ENCODE results near the gene C2CD4D. TPM values are rescaled to one million over a fixed set of nuclear protein-coding genes. Genes with fewer than 3 reads are reported as not detected.

Gene C2CD4D
- total RNA-seq, 1 experiment from 2014 or later = 0.79 TPM

DNA sequence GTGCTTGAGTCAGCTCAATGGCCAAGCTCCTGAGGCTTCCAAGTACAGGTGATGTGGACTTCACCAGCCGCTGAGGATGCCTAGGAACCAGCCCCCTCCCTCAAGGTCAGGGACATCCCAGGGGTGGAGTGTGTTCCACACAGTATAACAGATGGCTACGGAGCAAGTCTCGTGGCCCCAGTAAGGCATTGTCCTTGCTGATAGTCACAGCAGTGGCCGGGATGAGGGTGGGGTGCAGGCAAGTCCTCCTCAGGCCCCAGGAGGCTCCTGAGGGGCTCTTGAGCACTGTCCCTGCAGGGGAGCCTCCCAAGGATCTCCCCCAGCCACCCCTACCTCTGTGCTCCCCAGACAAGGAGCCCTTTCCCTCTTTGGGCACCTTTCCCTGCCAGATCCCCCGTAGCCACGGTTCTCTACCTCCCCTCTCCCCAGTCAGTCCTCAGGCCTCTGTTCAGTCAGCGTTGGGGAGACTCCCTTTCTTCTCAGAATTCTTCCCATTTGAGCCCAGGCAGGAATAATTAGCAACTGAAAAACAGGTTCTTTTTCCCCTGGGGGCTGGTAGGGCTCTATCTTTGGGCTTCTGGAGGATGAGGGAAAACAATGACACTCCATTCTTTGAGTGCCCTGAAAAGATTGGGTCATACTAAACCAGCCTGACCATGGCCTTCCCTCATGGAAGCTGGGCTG lies 21.0 kb upstream of the C2CD4D start:
- Mint-ChIP-seq H3K4me3 (peak overlapping the region in 1 of 2 experiments; percentile 13; a peak in 2 of 5 replicates), H3K9me3 (no peaks in the 10 kb centered on the region; a peak in 1 of 5 replicates), H3K27me3 (ENCODE audit: low read depth) (peaks cover 99% of the 10 kb centered on the region), H3K27ac (no peak overlapping the region), H3K4me1 (peaks cover 19 to 25% of the 10 kb centered on the region in 2 experiments), H3K36me3 (ENCODE audit: insufficient read depth in 1 of 3, low read depth in 3 of 3) (no peaks in the 10 kb centered on the region)
- Histone ChIP-seq H3K4me1 (ENCODE audit: insufficient read depth, low read length) (no peaks in the 10 kb centered on the region; the same call in 1 of the 2 replicates), H3K27ac (ENCODE audit: insufficient read length, low read depth, low read length) (no peak overlapping the region), H3T11ph (ENCODE audit: low read length) (no peak overlapping the region), H2BK5ac (ENCODE audit: insufficient read length, low read length) (no peak overlapping the region), H3K79me1 (ENCODE audit: insufficient read depth, low read depth, low read length, poor library complexity, severe bottlenecking) (no peaks in the 10 kb centered on the region), H3K4ac (ENCODE audit: low read depth, low read length) (no peak overlapping the region), H4K91ac (ENCODE audit: insufficient read length, low read depth, low read length) (no peak overlapping the region), H4K5ac (ENCODE audit: insufficient read length, low read depth, low read length) (no peak overlapping the region), H2BK20ac (ENCODE audit: low read depth, low read length, poor library complexity, severe bottlenecking) (no peak overlapping the region), H3K56ac (ENCODE audit: insufficient read length, low read depth, low read length) (no peak overlapping the region), H3K79me2 (ENCODE audit: insufficient read depth, low read length) (no peaks in the 10 kb centered on the region), H2BK15ac (ENCODE audit: low read depth, low read length) (no peak overlapping the region), H3K9me3 (ENCODE audit: control insufficient read depth, low read depth, low read length) (no peaks in the 10 kb centered on the region), H2BK120ac (ENCODE audit: low read depth, low read length, poor library complexity, severe bottlenecking) (no peak overlapping the region), H4K8ac (replicated peaks; ENCODE audit: insufficient read length, low read depth, low read length) (no peak overlapping the region), H3K9ac (ENCODE audit: extremely low read depth, insufficient read length, low read length) (no peak overlapping the region), H3K27me3 (ENCODE audit: insufficient read depth, low read length) (peaks cover 39% of the 10 kb centered on the region), H3K4me2 (ENCODE audit: insufficient read depth, insufficient read length, low read length) (no peak overlapping the region), H3K23me2 (ENCODE audit: insufficient read length, low read depth, low read length, poor library complexity, severe bottlenecking) (no peaks in the 10 kb centered on the region), H3K23ac (ENCODE audit: insufficient read length, low read depth, low read length) (no peak overlapping the region), H3K18ac (ENCODE audit: insufficient read length, low read depth, low read length) (no peak overlapping the region), H2AK5ac (ENCODE audit: insufficient read length, low read length) (no peak overlapping the region), H2BK12ac (ENCODE audit: insufficient read length, low read depth, low read length) (no peak overlapping the region), H4K20me1 (ENCODE audit: control insufficient read depth, insufficient read depth, insufficient read length) (no peaks in the 10 kb centered on the region), H2AFZ (ENCODE audit: low read length) (no peak overlapping the region), H3K14ac (ENCODE audit: insufficient read depth, low read length) (no peak overlapping the region)
- WGBS (ENCODE audit: extremely low coverage, insufficient read length, low lambda C conversion rate) = no CpG with 5 or more reads among the region's 7 CpGs
- TF ChIP-seq, protein P1, sequence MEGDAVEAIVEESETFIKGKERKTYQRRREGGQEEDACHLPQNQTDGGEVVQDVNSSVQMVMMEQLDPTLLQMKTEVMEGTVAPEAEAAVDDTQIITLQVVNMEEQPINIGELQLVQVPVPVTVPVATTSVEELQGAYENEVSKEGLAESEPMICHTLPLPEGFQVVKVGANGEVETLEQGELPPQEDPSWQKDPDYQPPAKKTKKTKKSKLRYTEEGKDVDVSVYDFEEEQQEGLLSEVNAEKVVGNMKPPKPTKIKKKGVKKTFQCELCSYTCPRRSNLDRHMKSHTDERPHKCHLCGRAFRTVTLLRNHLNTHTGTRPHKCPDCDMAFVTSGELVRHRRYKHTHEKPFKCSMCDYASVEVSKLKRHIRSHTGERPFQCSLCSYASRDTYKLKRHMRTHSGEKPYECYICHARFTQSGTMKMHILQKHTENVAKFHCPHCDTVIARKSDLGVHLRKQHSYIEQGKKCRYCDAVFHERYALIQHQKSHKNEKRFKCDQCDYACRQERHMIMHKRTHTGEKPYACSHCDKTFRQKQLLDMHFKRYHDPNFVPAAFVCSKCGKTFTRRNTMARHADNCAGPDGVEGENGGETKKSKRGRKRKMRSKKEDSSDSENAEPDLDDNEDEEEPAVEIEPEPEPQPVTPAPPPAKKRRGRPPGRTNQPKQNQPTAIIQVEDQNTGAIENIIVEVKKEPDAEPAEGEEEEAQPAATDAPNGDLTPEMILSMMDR (conservative IDR thresholded peaks at IDR 0.05) = no peak
- peak; percentile 49 for DNase-seq

Measured in H9 (cell line).